NCI-H345 treated with DMSO at 0.1 percent for 48 hours (cell line): ENCODE measurements around the gene MAGI1.

ENCODE experiments used
- DNase-seq: peaks from one replicate; lab custom pipeline; 2025; ENCODE audit not compliant: unreplicated experiment; lab: John Stamatoyannopoulos, UW

Gene MAGI1

GRCh38 chr3:65854606-65855304, 184.0 kb downstream of the MAGI1 start:
- peak; percentile 21 for DNase-seq

- DNase-seq, result no peak
Measured at GRCh38 chr3:65851827-65852226, 186.9 kb downstream of the MAGI1 start.

GRCh38 chr3:65850261-65850660, 188.5 kb downstream of the MAGI1 start:
- DNase-seq, result no peak

- no peak for DNase-seq
Measured at GRCh38 chr3:65848024-65848423, 190.7 kb downstream of the MAGI1 start.

GRCh38 chr3:65846936-65847335, 191.8 kb downstream of the MAGI1 start:
- DNase-seq, result no peak

- no peak for DNase-seq
Measured at GRCh38 chr3:65844370-65844769, 194.3 kb downstream of the MAGI1 start.

- DNase-seq, result no peak
Measured at GRCh38 chr3:65843732-65844131, 195.0 kb downstream of the MAGI1 start.

- DNase-seq, result no peak
Measured at GRCh38 chr3:65837604-65838003, 201.1 kb downstream of the MAGI1 start.

GRCh38 chr3:65836047-65836446, 202.7 kb downstream of the MAGI1 start:
- DNase-seq, result no peak

GRCh38 chr3:65833761-65834505, 204.8 kb downstream of the MAGI1 start:
- no peak for DNase-seq

- DNase-seq, result no peak
Measured at GRCh38 chr3:65831733-65832425, 206.8 kb downstream of the MAGI1 start.

GRCh38 chr3:65830948-65831732, 207.6 kb downstream of the MAGI1 start:
- DNase-seq, result no peak

- no peak for DNase-seq
Measured at GRCh38 chr3:65829228-65829627, 209.5 kb downstream of the MAGI1 start.

GRCh38 chr3:65828706-65829105, 210.0 kb downstream of the MAGI1 start:
- DNase-seq, result no peak

GRCh38 chr3:65827076-65827475, 211.6 kb downstream of the MAGI1 start:
- no peak for DNase-seq

- DNase-seq, result no peak
Measured at GRCh38 chr3:65824166-65824565, 214.6 kb downstream of the MAGI1 start.

- DNase-seq, result no peak
Measured at GRCh38 chr3:65820600-65820999, 218.1 kb downstream of the MAGI1 start.

- DNase-seq, result no peak
Measured at GRCh38 chr3:65819896-65820295, 218.8 kb downstream of the MAGI1 start.

- DNase-seq, result no peak
Measured at GRCh38 chr3:65817553-65818126, 221.1 kb downstream of the MAGI1 start.

GRCh38 chr3:65816208-65816607, 222.5 kb downstream of the MAGI1 start:
- no peak for DNase-seq
